ENCODE results near the gene SMKR1. TPM values are rescaled to one million over a fixed set of nuclear protein-coding genes. Genes with fewer than 3 reads are reported as not detected.

Gene SMKR1
- total and polyA plus RNA-seq, 4 donors, result 0.51 to 3.6 (median 1.9) TPM

GRCh38 chr7:129535896-129536295 lies 33.6 kb downstream of the SMKR1 start:
- Histone ChIP-seq H3K9ac (ENCODE audit: insufficient read depth in 1 of 2, low read length in 2 of 2) (no peak overlapping the region), H3K4me3 (no peak overlapping the region), H3K27ac (ENCODE audit: low read depth in 1 of 2, low read length in 1 of 2) (no peak overlapping the region), H3K9me3 (ENCODE audit: control insufficient read depth in 4 of 4, insufficient read depth in 3 of 4, low read length in 3 of 4) (no peaks in the 10 kb centered on the region), H3K36me3 (ENCODE audit: control insufficient read depth in 4 of 4, insufficient read depth in 4 of 4, low read length in 4 of 4) (no peaks in the 10 kb centered on the region), H3K4me1 (ENCODE audit: control insufficient read depth in 5 of 5, insufficient read depth in 5 of 5, low read length in 5 of 5) (no peaks in the 10 kb centered on the region), H3K27me3 (ENCODE audit: control insufficient read depth in 3 of 3, insufficient read depth in 3 of 3, low read length in 2 of 3) (no peaks in the 10 kb centered on the region)
- no peak for DNase-seq
- no peak for TF ChIP-seq CTCF (IDR thresholded peaks at IDR 0.05; ENCODE audit: control extremely low read depth, extremely low read depth)
- WGBS, 2 donors, result 37 to 80% methylated on average over 5 of the region's 5 CpGs
- no peak for ATAC-seq (ENCODE audit: insufficient read depth, low FRiP score)

GRCh38 chr7:129536323-129536722 lies 34.0 kb downstream of the SMKR1 start:
- TF ChIP-seq CTCF (IDR thresholded peaks at IDR 0.05; ENCODE audit: control extremely low read depth, extremely low read depth), result no peak
- 81 to 83% methylated on average over 9 of the region's 9 CpGs for WGBS, 2 donors
- Histone ChIP-seq H3K27ac (ENCODE audit: low read depth in 1 of 2, low read length in 1 of 2) (no peak overlapping the region), H3K9ac (ENCODE audit: insufficient read depth in 1 of 2, low read length in 2 of 2) (no peak overlapping the region), H3K4me3 (no peak overlapping the region), H3K27me3 (ENCODE audit: control insufficient read depth in 3 of 3, insufficient read depth in 3 of 3, low read length in 2 of 3) (no peaks in the 10 kb centered on the region), H3K4me1 (ENCODE audit: control insufficient read depth in 5 of 5, insufficient read depth in 5 of 5, low read length in 5 of 5) (no peaks in the 10 kb centered on the region), H3K9me3 (ENCODE audit: control insufficient read depth in 4 of 4, insufficient read depth in 3 of 4, low read length in 3 of 4) (no peaks in the 10 kb centered on the region), H3K36me3 (ENCODE audit: control insufficient read depth in 4 of 4, insufficient read depth in 4 of 4, low read length in 4 of 4) (no peaks in the 10 kb centered on the region)
- ATAC-seq (ENCODE audit: insufficient read depth, low FRiP score), result no peak
- no peak for DNase-seq

- peaks cover 0 to 1% (median 0%) of the 10 kb centered on the region in 5 donors for H3K4me1 ChIP-seq (ENCODE audit: control insufficient read depth in 5 of 5, insufficient read depth in 5 of 5, low read length in 5 of 5)
- no peak for ATAC-seq (ENCODE audit: insufficient read depth, low FRiP score)
- no peak for DNase-seq
Observed at GRCh38 chr7:129538790-129539189, 36.5 kb downstream of the SMKR1 start.

More at GRCh38 chr7:129538790-129539189, 36.5 kb downstream of the SMKR1 start:
- Histone ChIP-seq H3K9me3 (ENCODE audit: control insufficient read depth in 4 of 4, insufficient read depth in 3 of 4, low read length in 3 of 4) (peaks cover 0 to 1% (median 0%) of the 10 kb centered on the region in 4 donors), H3K36me3 (ENCODE audit: control insufficient read depth in 4 of 4, insufficient read depth in 4 of 4, low read length in 4 of 4) (no peaks in the 10 kb centered on the region), H3K9ac (ENCODE audit: insufficient read depth in 1 of 2, low read length in 2 of 2) (no peak overlapping the region), H3K27ac (ENCODE audit: low read depth in 1 of 2, low read length in 1 of 2) (no peak overlapping the region), H3K4me3 (no peak overlapping the region), H3K27me3 (ENCODE audit: control insufficient read depth in 3 of 3, insufficient read depth in 3 of 3, low read length in 2 of 3) (no peaks in the 10 kb centered on the region)
- TF ChIP-seq CTCF (IDR thresholded peaks at IDR 0.05; ENCODE audit: control extremely low read depth, extremely low read depth), result no peak

Data from lung (tissue), 12 donors.